H9 (cell line): ENCODE measurements around the gene ACTN1. TPM values are rescaled to one million over a fixed set of nuclear protein-coding genes. Genes with fewer than 3 reads are reported as not detected.

Source experiments
- DNase-seq: peaks from one replicate; pipeline ENCODE4 v3.0.0-alpha.2; 2017
- H2AFZ ChIP-seq: one replicate; pipeline ENCODE4 v1.6.1; 2013; ENCODE audit warnings: mild to moderate bottlenecking, low read length, control low read depth, moderate library complexity
- H2AK5ac ChIP-seq: 2 replicates; pipeline ENCODE4 v1.6.1; 2013; ENCODE audit warnings: low read length, control low read depth, mixed read lengths; ENCODE audit not compliant: insufficient read length
- H2BK120ac ChIP-seq: one replicate; pipeline ENCODE4 v1.6.1; 2013; ENCODE audit warnings: low read depth, mild to moderate bottlenecking, low read length, control low read depth, inconsistent platforms; ENCODE audit not compliant: poor library complexity, severe bottlenecking
- H2BK12ac ChIP-seq: 2 replicates; pipeline ENCODE4 v1.6.1; 2013; ENCODE audit warnings: low read length, control low read depth, mixed read lengths, low read depth; ENCODE audit not compliant: insufficient read length
- H2BK15ac ChIP-seq: 2 replicates; pipeline ENCODE4 v1.6.1; 2013; ENCODE audit warnings: low read depth, low read length, control low read depth
- H2BK20ac ChIP-seq: one replicate; pipeline ENCODE4 v1.6.1; 2013; ENCODE audit warnings: low read depth, mild to moderate bottlenecking, low read length, control low read depth, inconsistent platforms; ENCODE audit not compliant: poor library complexity, severe bottlenecking
- H2BK5ac ChIP-seq: 2 replicates; pipeline ENCODE4 v1.6.1; 2013; ENCODE audit warnings: low read length, control low read depth, mixed read lengths; ENCODE audit not compliant: insufficient read length
- H3K14ac ChIP-seq: 2 replicates; pipeline ENCODE4 v1.6.1; 2013; ENCODE audit warnings: low read length, control low read depth; ENCODE audit not compliant: insufficient read depth
- H3K18ac ChIP-seq: 2 replicates; pipeline ENCODE4 v1.6.1; 2013; ENCODE audit warnings: low read depth, mild to moderate bottlenecking, mixed read lengths, low read length, control low read depth; ENCODE audit not compliant: insufficient read length
- H3K23ac ChIP-seq: 2 replicates; pipeline ENCODE4 v1.6.1; 2013; ENCODE audit warnings: low read length, control low read depth, mixed read lengths, low read depth; ENCODE audit not compliant: insufficient read length
- H3K23me2 ChIP-seq: 2 replicates; pipeline ENCODE4 v1.6.1; 2013; ENCODE audit warnings: low read depth, mild to moderate bottlenecking, mixed read lengths, low read length, control low read depth; ENCODE audit not compliant: insufficient read length, poor library complexity, severe bottlenecking
- H3K27ac ChIP-seq: 2 replicates; pipeline ENCODE4 v1.5.1; 2013; ENCODE audit warnings: low read length, control low read depth, mixed read lengths, low read depth; ENCODE audit not compliant: insufficient read length
- H3K27me3 ChIP-seq: 2 replicates; pipeline ENCODE4 v1.6.1; 2013; ENCODE audit warnings: low read length, control low read depth, inconsistent platforms; ENCODE audit not compliant: insufficient read depth
- H3K4ac ChIP-seq: 2 replicates; pipeline ENCODE4 v1.6.1; 2013; ENCODE audit warnings: low read depth, mild to moderate bottlenecking, control low read depth, inconsistent platforms, low read length, moderate library complexity
- H3K4me1 ChIP-seq: 2 replicates; pipeline ENCODE4 v1.6.1; 2013; ENCODE audit warnings: low read length, control low read depth, inconsistent platforms; ENCODE audit not compliant: insufficient read depth
- H3K4me2 ChIP-seq: 2 replicates; pipeline ENCODE4 v1.6.1; 2013; ENCODE audit warnings: low read length, control low read depth, mixed read lengths; ENCODE audit not compliant: insufficient read length, insufficient read depth
- H3K56ac ChIP-seq: 2 replicates; pipeline ENCODE4 v1.6.1; 2013; ENCODE audit warnings: low read depth, mild to moderate bottlenecking, mixed read lengths, low read length, control low read depth; ENCODE audit not compliant: insufficient read length
- H3K79me1 ChIP-seq: 2 replicates; pipeline ENCODE4 v1.6.1; 2013; ENCODE audit warnings: low read depth, mild to moderate bottlenecking, moderate library complexity, low read length, control low read depth, inconsistent platforms; ENCODE audit not compliant: insufficient read depth, poor library complexity, severe bottlenecking
- H3K79me2 ChIP-seq: 2 replicates; pipeline ENCODE4 v1.6.1; 2013; ENCODE audit warnings: low read length, control low read depth, inconsistent platforms; ENCODE audit not compliant: insufficient read depth
- H3K9ac ChIP-seq: 2 replicates; pipeline ENCODE4 v1.6.1; 2013; ENCODE audit warnings: low read length, control low read depth, mixed read lengths; ENCODE audit not compliant: insufficient read length; ENCODE audit errors: extremely low read depth
- H3K9me3 ChIP-seq: one replicate; pipeline ENCODE4 v1.6.1; 2013; ENCODE audit warnings: low read depth, low read length, inconsistent platforms; ENCODE audit not compliant: control insufficient read depth
- H3T11ph ChIP-seq: one replicate; pipeline ENCODE4 v1.6.1; 2013; ENCODE audit warnings: mild to moderate bottlenecking, low read length, control low read depth, inconsistent platforms
- H4K20me1 ChIP-seq: one replicate; pipeline ENCODE4 v1.6.1; 2013; ENCODE audit not compliant: control insufficient read depth, insufficient read length, insufficient read depth
- H4K5ac ChIP-seq: 2 replicates; pipeline ENCODE4 v1.6.1; 2013; ENCODE audit warnings: low read depth, mild to moderate bottlenecking, mixed read lengths, low read length, control low read depth; ENCODE audit not compliant: insufficient read length
- H4K8ac ChIP-seq: replicated peaks from 2 replicates; pipeline ENCODE4 v1.6.1; 2013; ENCODE audit warnings: low read length, control low read depth, mixed read lengths, low read depth; ENCODE audit not compliant: insufficient read length
- H4K91ac ChIP-seq: 2 replicates; pipeline ENCODE4 v1.6.1; 2013; ENCODE audit warnings: low read depth, mild to moderate bottlenecking, moderate library complexity, mixed read lengths, low read length, control low read depth; ENCODE audit not compliant: insufficient read length
- H3K27ac Mint-ChIP-seq, 3 experiments: 2 replicates in 2 of 3; 3 replicates in 1 of 3; pipeline ENCODE4 v1.8.0; 2020 to 2021; ENCODE audit warnings: mixed read lengths in 3 of 3, mild to moderate bottlenecking in 1 of 3, moderate library complexity in 1 of 3
- H3K27me3 Mint-ChIP-seq: 2 replicates; pipeline ENCODE4 v1.8.0; 2021; ENCODE audit warnings: low read depth, mild to moderate bottlenecking, moderate library complexity, mixed read lengths
- H3K36me3 Mint-ChIP-seq, 3 experiments: 2 replicates in 2 of 3; 3 replicates in 1 of 3; pipeline ENCODE4 v1.8.0; 2020 to 2021; ENCODE audit warnings: low read depth in 3 of 3, mixed read lengths in 3 of 3; ENCODE audit not compliant: insufficient read depth in 1 of 3
- H3K4me1 Mint-ChIP-seq, 2 experiments: 2 replicates each; pipeline ENCODE4 v1.8.0; 2020; ENCODE audit warnings: mixed read lengths in 2 of 2
- H3K4me3 Mint-ChIP-seq, 2 experiments: 2 replicates in 1 of 2; 3 replicates in 1 of 2; pipeline ENCODE4 v1.8.0; 2020 to 2021; ENCODE audit warnings: mild to moderate bottlenecking in 2 of 2, mixed read lengths in 2 of 2, moderate library complexity in 1 of 2
- H3K9me3 Mint-ChIP-seq, 2 experiments: 2 replicates in 1 of 2; 3 replicates in 1 of 2; pipeline ENCODE4 v1.8.0; 2020; ENCODE audit warnings: mild to moderate bottlenecking in 2 of 2, mixed read lengths in 2 of 2, moderate library complexity in 1 of 2
- WGBS: extraction: QIAGEN DNeasy Blood & Tissue Kit; methylation state at CpG from one replicate; pipeline ENCODE4 v1.1.7; 2013; ENCODE audit warnings: missing lambda C conversion rate, low lambda C conversion rate, mixed read lengths; ENCODE audit not compliant: insufficient read length; ENCODE audit errors: extremely low coverage; 5-methylcytosine and 5-hydroxymethylcytosine counted together
- total RNA-seq: library from RNA; stranded (reverse); gene quantifications from 2 replicates; pipeline ENCODE4 v1.2.1, GENCODE V29; 2021
- TF ChIP-seq, protein P1 (sequence below): fragments of 200-600 bp; sonication (generic); conservative IDR thresholded peaks from 3 replicates; pipeline ENCODE4 v1.8.0; 2021; ENCODE audit warnings: antibody characterized with exemption, mild to moderate bottlenecking

Gene ACTN1
- total RNA-seq, 1 experiment from 2014 or later, result 219 TPM

GRCh38 chr14:69008421-69008884, 29.4 kb upstream of the ACTN1 start:
- Histone ChIP-seq H4K8ac (no peak overlapping the region), H3K18ac (no peak overlapping the region), H3K79me2 (no peaks in the 10 kb centered on the region), H3K27ac (no peak overlapping the region), H3K56ac (no peak overlapping the region), H3K9me3 (no peaks in the 10 kb centered on the region), H2AK5ac (no peak overlapping the region), H3K14ac (no peak overlapping the region), H3K4me1 (peaks cover 1% of the 10 kb centered on the region; the same call in 1 of the 2 replicates), H3K23me2 (no peaks in the 10 kb centered on the region), H3K9ac (no peak overlapping the region), H2BK120ac (no peak overlapping the region), H3K23ac (no peak overlapping the region), H2BK12ac (no peak overlapping the region), H3T11ph (no peak overlapping the region), H4K5ac (no peak overlapping the region), H2BK15ac (no peak overlapping the region), H4K20me1 (no peaks in the 10 kb centered on the region), H3K4ac (no peak overlapping the region), H4K91ac (no peak overlapping the region), H2BK20ac (no peak overlapping the region), H3K4me2 (no peak overlapping the region), H3K27me3 (no peaks in the 10 kb centered on the region), H2BK5ac (no peak overlapping the region), H2AFZ (no peak overlapping the region), H3K79me1 (no peaks in the 10 kb centered on the region)
- H3K4me3 Mint-ChIP-seq, result no peak overlapping the region
- no CpG with 5 or more reads among the region's 1 CpG for WGBS
- H3K9me3 Mint-ChIP-seq, result no peaks in the 10 kb centered on the region
- peaks cover 2% of the 10 kb centered on the region; the same call in 1 of the 2 replicates for H3K27me3 Mint-ChIP-seq
- no peaks in the 10 kb centered on the region; a peak in 1 of 7 replicates for H3K36me3 Mint-ChIP-seq
- DNase-seq, result no peak
- TF ChIP-seq, protein P1, sequence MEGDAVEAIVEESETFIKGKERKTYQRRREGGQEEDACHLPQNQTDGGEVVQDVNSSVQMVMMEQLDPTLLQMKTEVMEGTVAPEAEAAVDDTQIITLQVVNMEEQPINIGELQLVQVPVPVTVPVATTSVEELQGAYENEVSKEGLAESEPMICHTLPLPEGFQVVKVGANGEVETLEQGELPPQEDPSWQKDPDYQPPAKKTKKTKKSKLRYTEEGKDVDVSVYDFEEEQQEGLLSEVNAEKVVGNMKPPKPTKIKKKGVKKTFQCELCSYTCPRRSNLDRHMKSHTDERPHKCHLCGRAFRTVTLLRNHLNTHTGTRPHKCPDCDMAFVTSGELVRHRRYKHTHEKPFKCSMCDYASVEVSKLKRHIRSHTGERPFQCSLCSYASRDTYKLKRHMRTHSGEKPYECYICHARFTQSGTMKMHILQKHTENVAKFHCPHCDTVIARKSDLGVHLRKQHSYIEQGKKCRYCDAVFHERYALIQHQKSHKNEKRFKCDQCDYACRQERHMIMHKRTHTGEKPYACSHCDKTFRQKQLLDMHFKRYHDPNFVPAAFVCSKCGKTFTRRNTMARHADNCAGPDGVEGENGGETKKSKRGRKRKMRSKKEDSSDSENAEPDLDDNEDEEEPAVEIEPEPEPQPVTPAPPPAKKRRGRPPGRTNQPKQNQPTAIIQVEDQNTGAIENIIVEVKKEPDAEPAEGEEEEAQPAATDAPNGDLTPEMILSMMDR, result no peak
- peaks cover 19 to 22% of the 10 kb centered on the region in 2 experiments for H3K4me1 Mint-ChIP-seq
- no peak overlapping the region for H3K27ac Mint-ChIP-seq
